Keratinocyte (primary cell): ENCODE measurements around the gene SST.
A peak's percentile ranks its signal among the peaks of the same experiment; 100 is the strongest.

Source experiments
- EZH2 ChIP-seq: IDR thresholded peaks from one replicate; pipeline ENCODE4 v1.6.1; 2012; ENCODE audit warnings: inconsistent platforms, mild to moderate bottlenecking, low read length, moderate library complexity
- TF ChIP-seq, protein P1 (sequence below), 3 experiments: IDR thresholded peaks in 1 of 3; conservative IDR thresholded peaks in 1 of 3; optimal IDR thresholded peaks in 1 of 3; 2 replicates in 2 of 3; 3 replicates in 1 of 3; pipeline versions ENCODE3 to v1.5.1; 2011; ENCODE audit warnings: low read length in 3 of 3, mild to moderate bottlenecking in 3 of 3, moderate library complexity in 2 of 3, control low read depth in 1 of 3, inconsistent platforms in 1 of 3; ENCODE audit not compliant: insufficient read depth in 2 of 3; ENCODE audit errors: extremely low read depth in 1 of 3

DNA sequence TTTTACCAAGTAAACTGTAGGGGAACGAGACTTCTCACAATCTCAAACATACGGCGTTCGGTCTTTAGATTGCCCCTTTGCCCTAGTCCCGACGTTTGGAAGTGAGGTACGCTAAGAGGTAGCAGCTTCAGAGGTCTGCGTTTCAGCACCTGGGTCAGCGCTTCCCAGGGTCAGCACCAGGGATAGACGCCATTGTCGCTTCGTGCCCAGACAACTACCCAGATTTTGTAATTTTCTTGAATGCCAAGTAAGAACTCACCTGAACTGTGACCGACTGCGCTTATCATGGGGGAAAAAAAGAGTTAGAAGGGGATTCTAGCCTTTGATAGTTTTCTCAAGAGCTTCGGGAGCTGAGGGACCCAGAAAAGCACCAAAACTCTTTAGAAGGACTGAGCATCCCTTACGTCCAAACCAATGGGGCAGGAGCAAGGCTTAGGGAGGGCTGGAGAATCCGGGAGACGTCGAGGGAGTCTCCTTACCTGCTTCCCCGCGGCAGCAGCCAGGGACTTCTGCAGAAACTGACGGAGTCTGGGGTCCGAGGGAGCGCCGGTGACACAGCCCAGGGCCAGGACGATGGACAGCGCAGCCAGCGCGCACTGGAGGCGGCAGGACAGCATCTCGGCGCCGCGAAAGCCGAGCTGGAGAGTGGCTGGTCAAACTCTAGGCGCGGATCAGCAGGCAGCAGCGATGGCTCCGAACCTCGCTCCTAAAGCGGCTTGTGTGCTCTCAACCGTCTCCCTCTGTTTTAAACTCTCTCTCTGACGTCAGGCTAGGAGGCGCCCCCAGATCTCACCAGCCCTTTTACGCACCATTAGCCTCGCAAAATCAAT lies at the start of gene SST:
- TF ChIP-seq, protein P1, sequence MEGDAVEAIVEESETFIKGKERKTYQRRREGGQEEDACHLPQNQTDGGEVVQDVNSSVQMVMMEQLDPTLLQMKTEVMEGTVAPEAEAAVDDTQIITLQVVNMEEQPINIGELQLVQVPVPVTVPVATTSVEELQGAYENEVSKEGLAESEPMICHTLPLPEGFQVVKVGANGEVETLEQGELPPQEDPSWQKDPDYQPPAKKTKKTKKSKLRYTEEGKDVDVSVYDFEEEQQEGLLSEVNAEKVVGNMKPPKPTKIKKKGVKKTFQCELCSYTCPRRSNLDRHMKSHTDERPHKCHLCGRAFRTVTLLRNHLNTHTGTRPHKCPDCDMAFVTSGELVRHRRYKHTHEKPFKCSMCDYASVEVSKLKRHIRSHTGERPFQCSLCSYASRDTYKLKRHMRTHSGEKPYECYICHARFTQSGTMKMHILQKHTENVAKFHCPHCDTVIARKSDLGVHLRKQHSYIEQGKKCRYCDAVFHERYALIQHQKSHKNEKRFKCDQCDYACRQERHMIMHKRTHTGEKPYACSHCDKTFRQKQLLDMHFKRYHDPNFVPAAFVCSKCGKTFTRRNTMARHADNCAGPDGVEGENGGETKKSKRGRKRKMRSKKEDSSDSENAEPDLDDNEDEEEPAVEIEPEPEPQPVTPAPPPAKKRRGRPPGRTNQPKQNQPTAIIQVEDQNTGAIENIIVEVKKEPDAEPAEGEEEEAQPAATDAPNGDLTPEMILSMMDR (optimal IDR thresholded peaks at IDR 0.05 in 1 of 3, IDR thresholded peaks at IDR 0.05 in 1 of 3, conservative IDR thresholded peaks at IDR 0.05 in 1 of 3; ENCODE audit: extremely low read depth in 1 of 3, insufficient read depth in 2 of 3, low read length in 3 of 3) = no peak
- TF ChIP-seq EZH2 = peak; percentile 54
